Occipital lobe (tissue), 2 donors: ENCODE results near the gene SAMD4A. TPM values are rescaled to one million over a fixed set of nuclear protein-coding genes. Genes with fewer than 3 reads are reported as not detected.

Experiments
- DNase-seq: peaks from one replicate; lab custom pipeline; 2025; lab: John Stamatoyannopoulos, UW
- total RNA-seq: library from RNA; depleted of rRNA; stranded (reverse); fragments of >200 nt; gene quantifications from one replicate; pipeline ENCODE4 v1.2.3, GENCODE V29; 2014

Gene SAMD4A
- 17.3 TPM for total RNA-seq

DNA sequence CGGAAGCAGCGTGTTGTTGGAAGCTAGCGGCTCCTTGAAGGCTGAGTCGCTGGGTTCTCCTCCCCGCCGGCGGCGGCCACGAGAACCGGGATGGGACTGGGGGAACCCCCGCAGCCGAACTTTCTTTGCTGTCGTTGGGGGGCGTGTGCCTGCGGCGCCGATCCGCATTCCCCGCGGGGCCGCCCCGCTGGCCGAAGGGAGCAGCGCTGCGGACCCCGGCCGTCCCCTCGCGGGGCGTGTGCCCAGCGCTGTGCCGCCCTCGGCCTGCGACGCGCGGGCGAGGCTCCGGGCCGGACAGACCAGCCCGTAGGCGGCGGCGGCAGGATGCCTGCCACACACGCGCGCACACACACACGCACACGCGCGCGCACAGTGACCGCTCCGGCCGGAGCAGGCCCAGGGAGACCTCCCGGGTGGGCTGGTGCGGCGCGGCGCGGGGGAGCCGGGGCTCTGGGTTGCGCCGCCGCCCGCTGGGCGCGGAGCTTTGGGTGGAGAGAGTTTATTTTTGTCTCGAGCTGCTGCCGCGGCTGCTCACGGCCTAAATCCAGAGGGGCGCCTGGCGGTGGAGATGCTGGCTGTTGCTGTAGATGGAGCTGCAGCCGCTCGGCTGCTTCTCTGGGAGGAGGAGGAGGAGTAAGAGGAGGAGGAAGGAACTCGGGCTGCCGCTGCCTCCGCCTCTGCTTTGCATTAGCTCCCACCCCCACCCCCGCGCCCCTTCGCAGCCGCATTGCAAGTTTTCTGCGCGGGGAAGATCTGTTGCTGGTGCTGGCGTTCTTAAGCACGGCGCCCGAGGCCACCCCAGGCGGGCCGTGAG, at the start of gene SAMD4A:
SAMD4A (plus strand) TSS at position 719 of the 814 bp plus-strand sequence. CDS start 789 bp downstream, outside the sequence.
- DNase-seq, result peak; percentile 76

- DNase-seq, result no peak
Observed at GRCh38 chr14:54524410-54524809, 42.5 kb upstream of the SAMD4A start.

- DNase-seq, result no peak
Observed at GRCh38 chr14:54528973-54529372, 38.0 kb upstream of the SAMD4A start.

GRCh38 chr14:54529811-54530210, 37.1 kb upstream of the SAMD4A start:
- no peak for DNase-seq

DNA sequence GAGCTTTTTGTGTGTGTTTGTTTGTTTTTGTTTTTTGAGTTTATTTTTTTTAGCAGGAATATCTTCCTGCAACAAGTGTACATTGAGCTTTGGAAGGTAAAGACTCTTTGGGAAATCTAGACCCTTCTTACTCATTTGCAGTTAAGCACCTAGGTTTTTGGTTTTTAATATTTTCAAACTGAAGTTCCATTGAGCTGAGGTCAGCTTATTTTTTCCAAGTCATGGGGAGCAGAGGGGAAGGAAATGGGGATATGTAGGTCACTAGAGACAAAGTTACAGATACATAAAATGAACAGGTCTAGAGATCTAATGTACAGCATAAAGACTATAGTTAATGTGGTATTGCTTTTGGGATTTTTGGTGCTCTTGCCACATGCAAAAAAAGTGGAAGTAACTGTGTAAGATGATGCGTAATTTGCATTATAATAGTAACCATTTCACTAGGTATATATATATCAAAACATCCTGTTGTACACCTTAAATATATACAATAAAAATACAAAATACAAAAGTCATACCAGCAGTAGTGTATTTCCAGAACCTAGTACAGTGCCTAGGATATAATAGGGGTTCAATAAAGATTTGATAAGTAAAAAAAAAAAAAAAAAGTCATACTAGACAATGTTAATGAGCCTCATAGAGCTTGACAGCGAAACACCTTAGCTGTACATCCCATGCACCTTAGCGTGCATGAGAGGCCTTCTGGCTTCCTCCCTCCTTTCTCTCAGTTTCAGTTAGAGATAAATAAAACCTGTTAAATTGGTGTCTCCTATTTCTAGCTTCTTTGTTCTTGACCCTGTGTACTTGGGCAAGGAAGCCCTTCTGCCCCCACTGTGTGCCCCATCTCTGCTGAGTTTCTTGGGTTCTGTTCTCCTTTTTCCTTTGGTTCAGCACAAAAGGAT, 34.6 kb upstream of the SAMD4A start:
- DNase-seq, result no peak

GRCh38 chr14:54533100-54533499, 33.8 kb upstream of the SAMD4A start:
- DNase-seq, result no peak

DNA sequence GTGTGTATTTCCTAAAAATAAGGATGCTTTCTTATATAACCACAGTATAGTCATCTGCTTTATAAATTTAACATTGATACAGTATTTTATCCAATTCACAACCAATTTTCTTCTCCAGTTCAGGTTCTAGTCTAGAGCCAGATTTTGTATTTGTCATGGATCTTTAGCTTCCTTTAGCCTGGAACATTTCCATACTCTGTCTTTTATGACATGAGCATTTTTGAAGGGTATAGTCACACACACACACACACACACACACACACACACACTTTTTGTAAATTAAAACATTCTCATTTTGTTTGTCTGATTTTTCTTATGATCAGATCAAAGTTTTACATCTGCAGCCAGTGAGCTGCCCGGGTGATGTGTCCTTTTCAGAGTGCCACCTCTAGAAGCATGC, 31.8 kb upstream of the SAMD4A start:
- no peak for DNase-seq

- no peak for DNase-seq
Observed at GRCh38 chr14:54535646-54536045, 31.3 kb upstream of the SAMD4A start.

DNA sequence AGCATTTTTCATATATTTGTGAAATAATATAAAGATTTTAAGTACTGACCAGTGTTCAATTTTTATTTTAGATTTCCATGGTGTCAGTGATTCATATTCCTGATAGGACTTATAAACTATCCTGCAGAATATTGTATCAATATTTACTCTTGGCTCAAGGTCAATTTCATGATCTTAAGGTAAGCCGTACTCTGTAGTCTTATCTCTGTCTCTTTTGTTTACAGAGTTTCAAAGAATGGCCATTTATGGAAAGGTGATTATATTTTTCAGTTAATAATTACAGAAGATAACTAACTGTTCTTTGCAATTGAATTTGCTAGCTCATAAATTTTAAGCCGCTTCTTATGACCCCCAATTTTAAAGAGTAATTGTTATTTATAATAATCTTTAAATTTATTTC, 29.3 kb upstream of the SAMD4A start:
- no peak for DNase-seq

DNA sequence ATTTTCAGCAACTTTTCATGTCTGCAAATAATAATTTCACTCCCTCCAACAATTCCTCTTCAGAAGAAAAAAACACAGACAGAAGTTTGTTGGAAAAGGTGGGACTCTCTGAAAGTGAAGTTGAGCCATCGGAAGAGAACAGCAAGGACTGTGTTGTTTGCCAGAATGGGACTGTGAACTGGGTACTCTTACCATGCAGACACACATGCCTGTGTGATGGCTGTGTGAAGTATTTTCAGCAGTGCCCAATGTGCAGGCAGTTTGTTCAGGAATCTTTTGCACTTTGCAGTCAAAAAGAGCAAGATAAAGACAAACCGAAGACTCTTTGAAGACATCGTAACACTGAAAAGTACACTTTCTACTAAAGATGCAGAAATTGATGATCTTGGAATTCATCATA, 28.9 kb upstream of the SAMD4A start:
- DNase-seq, result no peak

- no peak for DNase-seq
Observed at GRCh38 chr14:54547583-54547982, 19.3 kb upstream of the SAMD4A start.

DNA sequence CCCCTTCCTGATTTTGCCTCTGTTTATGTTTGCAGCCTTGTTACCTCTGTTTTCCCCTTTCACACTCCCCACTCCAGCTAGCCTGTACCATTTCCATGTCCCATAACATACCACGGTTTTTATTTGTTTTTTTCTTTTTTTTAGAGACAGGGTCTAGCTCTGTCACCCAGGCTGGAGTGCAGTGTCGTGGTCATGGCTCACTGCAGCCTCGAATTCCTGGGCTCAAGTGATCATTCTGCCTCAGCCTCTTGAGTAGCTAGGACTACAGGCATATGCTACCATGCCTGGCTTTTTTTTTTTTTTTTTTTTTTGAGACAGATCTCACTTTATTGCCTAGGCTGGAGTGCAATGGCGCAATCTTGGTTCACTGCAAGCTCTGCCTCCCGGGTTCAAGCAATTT, 18.4 kb upstream of the SAMD4A start:
- DNase-seq, result no peak

GRCh38 chr14:54549862-54550261, 17.1 kb upstream of the SAMD4A start:
- no peak for DNase-seq

GRCh38 chr14:54550514-54550913, 16.4 kb upstream of the SAMD4A start:
- DNase-seq, result no peak

GRCh38 chr14:54554401-54554800, 12.5 kb upstream of the SAMD4A start:
- DNase-seq, result no peak

GRCh38 chr14:54555651-54556050, 11.3 kb upstream of the SAMD4A start:
- no peak for DNase-seq

- DNase-seq, result no peak
Observed at GRCh38 chr14:54556535-54556934, 10.4 kb upstream of the SAMD4A start.

- DNase-seq, result no peak
Observed at GRCh38 chr14:54562334-54562733, 4.6 kb upstream of the SAMD4A start.

GRCh38 chr14:54564071-54564867, 2.7 kb upstream of the SAMD4A start:
- DNase-seq, result no peak

GRCh38 chr14:54564868-54565784, 1.8 kb upstream of the SAMD4A start:
- peak; percentile 51 for DNase-seq
